GM12892 (cell line): ENCODE measurements around the gene GSG1.

Source experiments
- POLR2A ChIP-seq: IDR thresholded peaks from 2 replicates; pipeline ENCODE4 v1.6.1; 2011; ENCODE audit warnings: low read depth, low read length, control low read depth
- TAF1 ChIP-seq: IDR thresholded peaks from 2 replicates; pipeline ENCODE4 v1.6.1; 2011; ENCODE audit warnings: low read depth, mild to moderate bottlenecking, control low read depth, low read length, borderline replicate concordance

DNA sequence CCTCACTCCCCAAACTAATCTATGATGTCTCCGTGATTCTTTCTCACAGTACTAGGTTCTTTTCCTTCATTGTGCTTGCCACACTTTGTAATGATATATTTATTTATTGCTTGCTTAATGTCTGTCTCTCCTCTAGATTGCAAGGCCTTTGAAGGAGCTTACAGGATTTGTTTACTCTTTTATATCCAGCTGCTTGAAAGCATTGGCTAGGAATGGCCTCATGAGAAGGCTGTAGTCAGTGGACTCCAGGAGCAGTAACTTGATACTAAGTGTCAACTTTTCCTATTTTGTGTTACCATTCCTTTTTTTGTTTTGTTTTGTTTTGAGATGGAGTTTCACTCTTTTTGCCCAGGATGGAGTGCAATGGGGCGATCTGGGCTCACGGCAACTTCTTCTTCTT, 66.6 kb downstream of the GSG1 start:
- TF ChIP-seq POLR2A = no peak
- no peak for TF ChIP-seq TAF1
